Measurements from ENCODE around the gene CREB1.

The CREB1 gene

DNA sequence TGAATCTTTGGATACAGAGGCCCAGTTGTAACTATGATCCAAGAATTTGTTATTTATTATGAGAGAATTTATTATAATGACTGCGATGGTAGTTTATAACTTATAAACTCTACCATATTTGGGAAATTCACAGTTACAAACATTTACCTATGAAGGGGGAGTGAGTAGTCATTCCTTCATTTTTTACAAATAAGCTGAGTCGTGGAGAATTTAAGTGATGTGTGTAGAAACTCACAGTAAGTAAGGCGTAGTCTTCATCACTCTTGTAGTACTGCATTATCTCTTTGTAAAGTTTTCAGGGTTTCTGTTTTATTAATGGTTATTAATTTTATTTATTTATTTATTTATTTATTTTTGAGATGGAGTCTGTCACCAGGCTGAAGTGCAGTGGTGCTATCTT lies 13.5 kb downstream of the CREB1 start:
- TF ChIP-seq CREB1 (IDR thresholded peaks at IDR 0.05; ENCODE audit: low read depth), result no peak
- no peak for TF ChIP-seq TCF12 (IDR thresholded peaks at IDR 0.05; ENCODE audit: low read depth)
- no peak for TF ChIP-seq RAD21 (IDR thresholded peaks at IDR 0.05; ENCODE audit: low read depth)
- no peak for TF ChIP-seq FOXM1 (IDR thresholded peaks at IDR 0.05; ENCODE audit: borderline replicate concordance, low read depth)
- TF ChIP-seq YY1 (IDR thresholded peaks at IDR 0.05; ENCODE audit: low read depth), result no peak
- no peak for TF ChIP-seq EGR1 (IDR thresholded peaks at IDR 0.05)
- no peak for TF ChIP-seq NFIC (IDR thresholded peaks at IDR 0.05)
- no peak for TF ChIP-seq ZBTB7A (IDR thresholded peaks at IDR 0.05; ENCODE audit: low read depth)
- TF ChIP-seq TEAD4 (IDR thresholded peaks at IDR 0.05), result no peak
- TF ChIP-seq EP300 (IDR thresholded peaks at IDR 0.05; ENCODE audit: borderline replicate concordance), result no peak
- no peak for TF ChIP-seq TAF1 (IDR thresholded peaks at IDR 0.05; ENCODE audit: low read depth)
- TF ChIP-seq, protein P1, sequence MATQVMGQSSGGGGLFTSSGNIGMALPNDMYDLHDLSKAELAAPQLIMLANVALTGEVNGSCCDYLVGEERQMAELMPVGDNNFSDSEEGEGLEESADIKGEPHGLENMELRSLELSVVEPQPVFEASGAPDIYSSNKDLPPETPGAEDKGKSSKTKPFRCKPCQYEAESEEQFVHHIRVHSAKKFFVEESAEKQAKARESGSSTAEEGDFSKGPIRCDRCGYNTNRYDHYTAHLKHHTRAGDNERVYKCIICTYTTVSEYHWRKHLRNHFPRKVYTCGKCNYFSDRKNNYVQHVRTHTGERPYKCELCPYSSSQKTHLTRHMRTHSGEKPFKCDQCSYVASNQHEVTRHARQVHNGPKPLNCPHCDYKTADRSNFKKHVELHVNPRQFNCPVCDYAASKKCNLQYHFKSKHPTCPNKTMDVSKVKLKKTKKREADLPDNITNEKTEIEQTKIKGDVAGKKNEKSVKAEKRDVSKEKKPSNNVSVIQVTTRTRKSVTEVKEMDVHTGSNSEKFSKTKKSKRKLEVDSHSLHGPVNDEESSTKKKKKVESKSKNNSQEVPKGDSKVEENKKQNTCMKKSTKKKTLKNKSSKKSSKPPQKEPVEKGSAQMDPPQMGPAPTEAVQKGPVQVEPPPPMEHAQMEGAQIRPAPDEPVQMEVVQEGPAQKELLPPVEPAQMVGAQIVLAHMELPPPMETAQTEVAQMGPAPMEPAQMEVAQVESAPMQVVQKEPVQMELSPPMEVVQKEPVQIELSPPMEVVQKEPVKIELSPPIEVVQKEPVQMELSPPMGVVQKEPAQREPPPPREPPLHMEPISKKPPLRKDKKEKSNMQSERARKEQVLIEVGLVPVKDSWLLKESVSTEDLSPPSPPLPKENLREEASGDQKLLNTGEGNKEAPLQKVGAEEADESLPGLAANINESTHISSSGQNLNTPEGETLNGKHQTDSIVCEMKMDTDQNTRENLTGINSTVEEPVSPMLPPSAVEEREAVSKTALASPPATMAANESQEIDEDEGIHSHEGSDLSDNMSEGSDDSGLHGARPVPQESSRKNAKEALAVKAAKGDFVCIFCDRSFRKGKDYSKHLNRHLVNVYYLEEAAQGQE (IDR thresholded peaks at IDR 0.05; ENCODE audit: low read depth), result no peak
- no peak for TF ChIP-seq CEBPB (IDR thresholded peaks at IDR 0.05)
- TF ChIP-seq, protein P2, sequence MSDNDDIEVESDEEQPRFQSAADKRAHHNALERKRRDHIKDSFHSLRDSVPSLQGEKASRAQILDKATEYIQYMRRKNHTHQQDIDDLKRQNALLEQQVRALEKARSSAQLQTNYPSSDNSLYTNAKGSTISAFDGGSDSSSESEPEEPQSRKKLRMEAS (IDR thresholded peaks at IDR 0.05), result no peak

DNA sequence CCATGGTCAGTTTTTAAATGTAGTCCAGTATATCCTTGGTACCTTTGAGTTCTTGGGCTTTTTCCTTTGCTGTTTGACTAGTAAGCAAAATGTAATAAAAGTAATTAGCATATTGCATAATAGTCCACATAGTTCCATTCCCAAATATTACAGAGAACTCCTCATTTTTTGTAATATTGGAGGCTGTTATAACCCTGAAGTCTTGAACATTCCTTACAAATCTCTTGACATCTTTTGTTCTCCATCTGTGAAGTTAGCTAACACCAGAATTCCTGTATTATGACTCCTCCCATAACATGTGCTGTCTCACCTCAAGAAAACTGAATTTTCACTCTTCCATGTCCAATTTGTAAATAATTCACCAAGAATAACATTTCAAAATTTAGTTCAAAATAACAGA lies 17.1 kb downstream of the CREB1 start:
- TF ChIP-seq, protein P2 (IDR thresholded peaks at IDR 0.05), result no peak
- TF ChIP-seq, protein P3, sequence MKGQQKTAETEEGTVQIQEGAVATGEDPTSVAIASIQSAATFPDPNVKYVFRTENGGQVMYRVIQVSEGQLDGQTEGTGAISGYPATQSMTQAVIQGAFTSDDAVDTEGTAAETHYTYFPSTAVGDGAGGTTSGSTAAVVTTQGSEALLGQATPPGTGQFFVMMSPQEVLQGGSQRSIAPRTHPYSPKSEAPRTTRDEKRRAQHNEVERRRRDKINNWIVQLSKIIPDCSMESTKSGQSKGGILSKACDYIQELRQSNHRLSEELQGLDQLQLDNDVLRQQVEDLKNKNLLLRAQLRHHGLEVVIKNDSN (IDR thresholded peaks at IDR 0.05), result no peak
- no peak for TF ChIP-seq TEAD4 (IDR thresholded peaks at IDR 0.05)
- TF ChIP-seq TCF12 (IDR thresholded peaks at IDR 0.05; ENCODE audit: low read depth), result no peak
- TF ChIP-seq RAD21 (IDR thresholded peaks at IDR 0.05; ENCODE audit: low read depth), result no peak
- no peak for TF ChIP-seq CREB1 (IDR thresholded peaks at IDR 0.05; ENCODE audit: low read depth)
- no peak for TF ChIP-seq EGR1 (IDR thresholded peaks at IDR 0.05)
- TF ChIP-seq EP300 (IDR thresholded peaks at IDR 0.05; ENCODE audit: borderline replicate concordance), result no peak
- TF ChIP-seq CEBPB (IDR thresholded peaks at IDR 0.05), result no peak
- no peak for TF ChIP-seq YY1 (IDR thresholded peaks at IDR 0.05; ENCODE audit: low read depth)
- no peak for TF ChIP-seq ZBTB7A (IDR thresholded peaks at IDR 0.05; ENCODE audit: low read depth)
- TF ChIP-seq, protein P1 (IDR thresholded peaks at IDR 0.05; ENCODE audit: low read depth), result no peak
- no peak for TF ChIP-seq FOXM1 (IDR thresholded peaks at IDR 0.05; ENCODE audit: borderline replicate concordance, low read depth)
- TF ChIP-seq TAF1 (IDR thresholded peaks at IDR 0.05; ENCODE audit: low read depth), result no peak
- TF ChIP-seq NFIC (IDR thresholded peaks at IDR 0.05), result no peak

DNA sequence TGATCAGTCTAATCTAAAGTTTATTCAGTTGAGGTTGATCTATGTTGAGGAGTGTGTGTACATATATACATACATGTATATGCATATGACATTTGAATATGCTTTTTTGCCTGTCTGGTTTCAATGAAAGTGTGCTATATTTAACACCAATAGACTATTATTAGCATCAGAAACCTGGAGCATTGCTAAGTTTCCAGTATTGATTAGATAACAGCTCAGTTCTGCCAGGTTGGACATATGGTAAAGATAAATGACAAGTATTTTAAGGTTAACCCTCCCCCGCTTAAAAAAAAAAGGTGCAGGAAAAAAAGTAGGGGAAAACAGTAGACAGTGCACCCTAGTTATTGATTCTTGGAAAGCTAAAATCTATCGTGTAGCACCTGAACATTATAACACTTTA lies 19.4 kb downstream of the CREB1 start:
- TF ChIP-seq RAD21 (IDR thresholded peaks at IDR 0.05; ENCODE audit: low read depth) (no peak), CEBPB (IDR thresholded peaks at IDR 0.05) (no peak), TAF1 (IDR thresholded peaks at IDR 0.05; ENCODE audit: low read depth) (no peak), EGR1 (IDR thresholded peaks at IDR 0.05) (no peak), EP300 (IDR thresholded peaks at IDR 0.05; ENCODE audit: borderline replicate concordance) (no peak), CREB1 (IDR thresholded peaks at IDR 0.05; ENCODE audit: low read depth) (no peak), ZBTB7A (IDR thresholded peaks at IDR 0.05; ENCODE audit: low read depth) (no peak), TCF12 (IDR thresholded peaks at IDR 0.05; ENCODE audit: low read depth) (no peak), YY1 (IDR thresholded peaks at IDR 0.05; ENCODE audit: low read depth) (no peak), NFIC (IDR thresholded peaks at IDR 0.05) (no peak), FOXM1 (IDR thresholded peaks at IDR 0.05; ENCODE audit: borderline replicate concordance, low read depth) (no peak)
- TF ChIP-seq, protein P1 (IDR thresholded peaks at IDR 0.05; ENCODE audit: low read depth), result no peak

DNA sequence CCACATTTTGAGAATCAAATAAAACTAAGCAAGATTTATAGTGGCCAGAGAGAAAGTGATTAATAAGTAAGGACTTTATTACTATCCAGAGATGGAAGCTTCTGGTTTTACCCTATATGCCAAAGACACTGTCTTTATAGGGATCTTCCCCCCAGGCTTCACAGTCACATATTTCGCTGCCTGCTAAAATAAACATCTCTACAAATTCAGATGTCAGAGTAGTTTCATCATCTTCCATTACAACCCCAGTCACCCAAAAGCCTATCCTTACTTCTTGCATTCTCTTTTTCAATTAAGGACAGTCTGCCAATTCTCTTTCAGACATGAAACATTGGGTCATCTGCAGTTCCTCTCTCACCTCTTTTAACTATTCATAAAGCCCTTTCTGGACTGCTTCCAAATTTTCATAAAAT lies 28.3 kb downstream of the CREB1 start:
- TF ChIP-seq, protein P1 (IDR thresholded peaks at IDR 0.05; ENCODE audit: low read depth), result no peak
- TF ChIP-seq TCF12 (IDR thresholded peaks at IDR 0.05; ENCODE audit: low read depth) (no peak), CREB1 (IDR thresholded peaks at IDR 0.05; ENCODE audit: low read depth) (no peak), TAF1 (IDR thresholded peaks at IDR 0.05; ENCODE audit: low read depth) (no peak), ZBTB7A (IDR thresholded peaks at IDR 0.05; ENCODE audit: low read depth) (no peak), FOXM1 (IDR thresholded peaks at IDR 0.05; ENCODE audit: borderline replicate concordance, low read depth) (no peak)
- TF ChIP-seq, protein P3 (IDR thresholded peaks at IDR 0.05), result no peak
- TF ChIP-seq, protein P2 (IDR thresholded peaks at IDR 0.05), result no peak
